ENCODE data around the gene GABRG3. TPM values are rescaled to one million over a fixed set of nuclear protein-coding genes. Genes with fewer than 3 reads are reported as not detected.

Gene GABRG3
- total and polyA plus RNA-seq, 11 donors, result not detected

GRCh38 chr15:27573805-27574485, 603.0 kb downstream of the GABRG3 start:
- Histone ChIP-seq H3K36me3 (no peaks in the 10 kb centered on the region), H3K27me3 (no peaks in the 10 kb centered on the region), H3K9me3 (peaks cover 0 to 11% (median 0%) of the 10 kb centered on the region in 12 donors), H3K27ac (no peak overlapping the region), H3K4me3 (no peak overlapping the region), H3K4me1 (no peaks in the 10 kb centered on the region)
- intact Hi-C loops (cut with DNase I), result no loop called here
- ATAC-seq (no peak), DNase-seq (no peak)
- WGBS, 4 donors, result 81 to 86% (median 85%) methylated on average over 24 to 26 of the region's 26 CpGs
- no peak for TF ChIP-seq POLR2A (IDR thresholded peaks at IDR 0.05)
- no peak for TF ChIP-seq CTCF (IDR thresholded peaks at IDR 0.05)

GRCh38 chr15:27574541-27575054, 603.6 kb downstream of the GABRG3 start:
- ATAC-seq, result no peak
- intact Hi-C loops (cut with DNase I), result no loop called here
- H3K4me3 ChIP-seq, result no peak overlapping the region
- H3K27ac ChIP-seq, result no peak overlapping the region
- DNase-seq, result no peak
- TF ChIP-seq CTCF (IDR thresholded peaks at IDR 0.05) (no peak), POLR2A (IDR thresholded peaks at IDR 0.05) (no peak)
- H3K27me3 ChIP-seq, result no peaks in the 10 kb centered on the region
- no peaks in the 10 kb centered on the region for H3K4me1 ChIP-seq
- peaks cover 0 to 11% (median 0%) of the 10 kb centered on the region in 12 donors for H3K9me3 ChIP-seq
- 87% methylated on average over 20 of the region's 20 CpGs for WGBS, 4 donors
- H3K36me3 ChIP-seq, result no peaks in the 10 kb centered on the region

- H3K27ac ChIP-seq, result no peak overlapping the region
- intact Hi-C loops (cut with DNase I), result no loop called here
- peaks cover 0 to 11% (median 0%) of the 10 kb centered on the region in 12 donors for H3K9me3 ChIP-seq
- DNase-seq, result no peak
- no peaks in the 10 kb centered on the region for H3K4me1 ChIP-seq
- no peaks in the 10 kb centered on the region for H3K27me3 ChIP-seq
- no peak overlapping the region for H3K4me3 ChIP-seq
- ATAC-seq, result no peak
- 82 to 91% (median 85%) methylated on average over 3 of the region's 3 CpGs for WGBS, 4 donors
- TF ChIP-seq CTCF (IDR thresholded peaks at IDR 0.05) (no peak), POLR2A (IDR thresholded peaks at IDR 0.05) (no peak)
- no peaks in the 10 kb centered on the region for H3K36me3 ChIP-seq
These were observed 604.5 kb downstream of the GABRG3 start for GRCh38 chr15:27575521-27575920.

GRCh38 chr15:27576576-27576975, 605.6 kb downstream of the GABRG3 start:
- Histone ChIP-seq H3K9me3 (peaks cover 0 to 11% (median 0%) of the 10 kb centered on the region in 12 donors), H3K27me3 (no peaks in the 10 kb centered on the region), H3K4me3 (no peak overlapping the region), H3K4me1 (no peaks in the 10 kb centered on the region), H3K36me3 (no peaks in the 10 kb centered on the region), H3K27ac (no peak overlapping the region)
- DNase-seq, result no peak
- intact Hi-C loops (cut with DNase I), result no loop called here
- ATAC-seq, result no peak
- TF ChIP-seq POLR2A (IDR thresholded peaks at IDR 0.05), result no peak
- no peak for TF ChIP-seq CTCF (IDR thresholded peaks at IDR 0.05)
- 87 to 92% (median 91%) methylated on average over 1 of the region's 1 CpG for whole genome bisulfite sequencing, 4 donors

All from heart left ventricle (tissue), 16 donors.